Panc1 (cell line): ENCODE data around the gene F11R. TPM values are rescaled to one million over a fixed set of nuclear protein-coding genes. Genes with fewer than 3 reads are reported as not detected.
"Not testable (repeated sequence)": the region's sequence is repeated elsewhere in the genome, so short reads cannot be mapped to it uniquely, and the experiment has no call there.

ENCODE experiments used
- ATAC-seq: fragments of 200-7000 bp; cut with Tn5 transposase; 2 replicates; pipeline ENCODE4 v1.9.1; 2020; ENCODE audit warnings: mild to moderate bottlenecking, moderate library complexity
- BruUV-seq: library from RNA; stranded (reverse); fragments of 400-500 nt; replicated peaks from 2 replicates; lab custom pipeline; 2021; lab: Mats Ljungman, UMichigan
- CTCF ChIA-PET: fragments of 300-600 bp; sonication (Branson Sonifier 250); formaldehyde crosslinking; loops from one replicate; lab custom pipeline; 2022; ENCODE audit warnings: antibody characterized with exemption; lab: Charles Lee
- POLR2A ChIA-PET: fragments of 300-600 bp; sonication (Branson Sonifier 250); formaldehyde crosslinking; loops from one replicate; lab custom pipeline; 2022; ENCODE audit warnings: antibody characterized with exemption; lab: Charles Lee
- DNase-seq: peaks from one replicate; pipeline ENCODE4 v3.0.0-alpha.2; 2010; ENCODE audit warnings: low read depth, low spot score
- H3K27ac ChIP-seq: 2 replicates; pipeline ENCODE4 v1.5.1; 2011; ENCODE audit warnings: mild to moderate bottlenecking, low read length, inconsistent platforms
- H3K27me3 ChIP-seq: fragments of 200-500 bp; sonication (Bioruptor generic); 2 replicates; pipeline ENCODE4 v1.6.0; 2014; ENCODE audit warnings: low read length, inconsistent platforms; ENCODE audit not compliant: control insufficient read depth, insufficient read depth
- H3K36me3 ChIP-seq: fragments of 200-500 bp; sonication (Bioruptor generic); 2 replicates; pipeline ENCODE4 v1.5.1; 2014; ENCODE audit warnings: inconsistent platforms, mild to moderate bottlenecking, low read length, moderate library complexity; ENCODE audit not compliant: control insufficient read depth, insufficient read depth
- H3K4me1 ChIP-seq: 2 replicates; pipeline ENCODE4 v1.5.1; 2011; ENCODE audit warnings: inconsistent platforms, mild to moderate bottlenecking, low read length, moderate library complexity; ENCODE audit not compliant: control insufficient read depth, insufficient read depth
- H3K4me3 ChIP-seq, 2 experiments: 2 replicates each; pipeline ENCODE4 v1.5.1; 2011 to 2012; ENCODE audit warnings: low read depth in 2 of 2, low read length in 2 of 2, mild to moderate bottlenecking in 2 of 2, inconsistent platforms in 1 of 2, moderate library complexity in 1 of 2
- H3K9me3 ChIP-seq: fragments of 200-500 bp; sonication (Bioruptor generic); 2 replicates; pipeline ENCODE4 v1.5.1; 2014; ENCODE audit warnings: low read depth, mild to moderate bottlenecking, inconsistent platforms, low read length, moderate library complexity; ENCODE audit not compliant: control insufficient read depth, insufficient read depth
- CTCF ChIP-seq: fragments of 450-650 bp; IDR thresholded peaks from 2 replicates; pipeline ENCODE4 v1.5.1; 2017; ENCODE audit warnings: mild to moderate bottlenecking
- POLR2AphosphoS5 ChIP-seq: IDR thresholded peaks from 2 replicates; pipeline ENCODE4 v1.6.1; 2012; ENCODE audit warnings: mild to moderate bottlenecking, low read depth, low read length, moderate library complexity
- REST ChIP-seq, 2 experiments: IDR thresholded peaks; 2 replicates each; pipeline ENCODE4 v1.6.1; 2011 to 2012; ENCODE audit warnings: low read depth in 2 of 2, control low read depth in 1 of 2, low read length in 1 of 2, mild to moderate bottlenecking in 1 of 2, moderate library complexity in 1 of 2; ENCODE audit not compliant: insufficient read depth in 1 of 2
- SIN3A ChIP-seq: IDR thresholded peaks from 2 replicates; pipeline ENCODE4 v1.6.1; 2012; ENCODE audit warnings: low read depth, mild to moderate bottlenecking, low read length, moderate library complexity, borderline replicate concordance; ENCODE audit not compliant: insufficient read depth
- TCF7L2 ChIP-seq: IDR thresholded peaks from 2 replicates; pipeline ENCODE4 v1.6.1; 2011; ENCODE audit warnings: mild to moderate bottlenecking, low read depth, low read length, inconsistent platforms
- in situ Hi-C: cut with HindIII; loops from 2 replicates; pipeline ENCODE4 v1.10.0; 2016; ENCODE audit warnings: low sequenced_read_pairs, low pct_unique_long_range_greater_than_20kb
- intact Hi-C: fragments of 100-400 bp; cut with micrococcal nuclease; formaldehyde crosslinking; loops from one replicate; pipeline ENCODE4 v1.10.0; 2022; ENCODE audit not compliant: unreplicated experiment
- total RNA-seq: library from RNA; stranded (reverse); gene quantifications from one replicate; pipeline ENCODE4 v1.2.1, GENCODE V29; 2021; ENCODE audit not compliant: unreplicated experiment

The F11R gene
- total RNA-seq, 1 experiment from 2014 or later, result 63.0 TPM

GRCh38 chr1:161066694-161067093, 45.7 kb upstream of the F11R start:
- Histone ChIP-seq H3K27ac (no peak overlapping the region), H3K9me3 (no peaks in the 10 kb centered on the region), H3K4me1 (no peaks in the 10 kb centered on the region), H3K36me3 (no peaks in the 10 kb centered on the region), H3K27me3 (no peaks in the 10 kb centered on the region), H3K4me3 (no peak overlapping the region)
- BruUV-seq, result no TSS peak
- TF ChIP-seq CTCF (no peak), REST (IDR thresholded peaks at IDR 0.05; ENCODE audit: insufficient read depth in 1 of 2, low read depth in 2 of 2, low read length in 1 of 2) (no peak), TCF7L2 (no peak), POLR2AphosphoS5 (no peak), SIN3A (no peak)
- ATAC-seq (no peak), DNase-seq (no peak)
- intact Hi-C loops, result no loop called here
- in situ Hi-C loops, result no loop called here
- POLR2A ChIA-PET, result no interaction called here
- CTCF ChIA-PET, result no interaction called here

- intact Hi-C loops, BruUV-seq, H3K4me3 ChIP-seq, H3K9me3 ChIP-seq, ATAC-seq, H3K36me3 ChIP-seq, CTCF ChIA-PET, in situ Hi-C loops, H3K4me1 ChIP-seq, H3K27ac ChIP-seq, DNase-seq, H3K27me3 ChIP-seq: not testable (repeated sequence)
- POLR2A ChIA-PET, result interaction anchor here (0.6 kb wide), 1 partner anchor 10 kb away, joined by 3 read pairs; no protein-coding TSS in a partner anchor
These were observed 44.7 kb upstream of the F11R start for GRCh38 chr1:161065681-161066080.

- H3K4me3 ChIP-seq, H3K27me3 ChIP-seq, H3K9me3 ChIP-seq, H3K4me1 ChIP-seq, H3K27ac ChIP-seq, CTCF ChIA-PET, BruUV-seq, H3K36me3 ChIP-seq, intact Hi-C loops, DNase-seq, ATAC-seq, POLR2A ChIA-PET, in situ Hi-C loops: not testable (repeated sequence)
These were observed 43.0 kb upstream of the F11R start for GRCh38 chr1:161063936-161064335.
